Neuronal stem cell (in vitro differentiated cells): Measurements from ENCODE around the gene RDH12.

Experiments used
- DNase-seq: peaks from one replicate; pipeline ENCODE4 v3.0.0-alpha.2; 2013; ENCODE audit warnings: low spot score
- H2AFZ ChIP-seq: one replicate; pipeline ENCODE4 v1.6.1; 2013; ENCODE audit warnings: mild to moderate bottlenecking, low read length, inconsistent platforms
- H2AK5ac ChIP-seq: 2 replicates; pipeline ENCODE4 v1.6.1; 2013; ENCODE audit warnings: low read depth, mild to moderate bottlenecking, inconsistent platforms, low read length, moderate library complexity, mixed read lengths
- H2BK120ac ChIP-seq: 2 replicates; pipeline ENCODE4 v1.6.1; 2013; ENCODE audit warnings: low read depth, mild to moderate bottlenecking, inconsistent platforms, low read length, moderate library complexity, mixed read lengths
- H2BK12ac ChIP-seq: one replicate; pipeline ENCODE4 v1.6.1; 2013; ENCODE audit warnings: low read length, inconsistent platforms
- H2BK15ac ChIP-seq: 2 replicates; pipeline ENCODE4 v1.6.1; 2013; ENCODE audit warnings: mild to moderate bottlenecking, low read length, inconsistent platforms, mixed read lengths
- H2BK5ac ChIP-seq: one replicate; pipeline ENCODE4 v1.6.1; 2013; ENCODE audit warnings: inconsistent platforms, mild to moderate bottlenecking, low read length, moderate library complexity
- H3K14ac ChIP-seq: one replicate; pipeline ENCODE4 v1.6.1; 2013; ENCODE audit warnings: low read length, inconsistent platforms
- H3K18ac ChIP-seq: 2 replicates; pipeline ENCODE4 v1.6.1; 2013; ENCODE audit warnings: low read length, inconsistent platforms
- H3K23ac ChIP-seq: 2 replicates; pipeline ENCODE4 v1.6.1; 2013; ENCODE audit warnings: low read depth, mild to moderate bottlenecking, mixed read lengths, low read length, inconsistent platforms; ENCODE audit not compliant: poor library complexity
- H3K27ac ChIP-seq: replicated peaks from 3 replicates; pipeline ENCODE4 v1.5.1; 2013; ENCODE audit warnings: low read length, inconsistent platforms
- H3K27me3 ChIP-seq, 3 experiments: 2 replicates each; pipeline ENCODE4 v1.6.1; 2013; ENCODE audit warnings: low read length in 3 of 3, mild to moderate bottlenecking in 2 of 3, inconsistent platforms in 1 of 3, low read depth in 1 of 3, mixed read lengths in 1 of 3, moderate library complexity in 1 of 3; ENCODE audit not compliant: control insufficient read depth in 3 of 3, insufficient read depth in 3 of 3
- H3K36me3 ChIP-seq, 2 donors: replicated peaks in 1 of 2; 2 replicates each; pipeline ENCODE4 v1.6.1; 2013; ENCODE audit warnings: low read length in 2 of 2; ENCODE audit not compliant: control insufficient read depth in 2 of 2, insufficient read depth in 2 of 2
- H3K4ac ChIP-seq: 2 replicates; pipeline ENCODE4 v1.6.1; 2013; ENCODE audit warnings: inconsistent platforms, mild to moderate bottlenecking, low read length, moderate library complexity
- H3K4me1 ChIP-seq, 2 donors: 1 replicate in 1 of 2; 2 replicates in 1 of 2; pipeline ENCODE4 v1.6.1; 2013; ENCODE audit warnings: low read length in 2 of 2, low read depth in 1 of 2; ENCODE audit not compliant: control insufficient read depth in 2 of 2, insufficient read depth in 1 of 2
- H3K4me2 ChIP-seq: one replicate; pipeline ENCODE4 v1.6.1; 2013; ENCODE audit warnings: mild to moderate bottlenecking, low read length, inconsistent platforms; ENCODE audit not compliant: insufficient read depth, poor library complexity, severe bottlenecking
- H3K4me3 ChIP-seq, 2 donors: 2 replicates each; pipeline ENCODE4 v1.5.1; 2013; ENCODE audit warnings: low read length in 2 of 2, mild to moderate bottlenecking in 2 of 2, inconsistent platforms in 1 of 2, moderate library complexity in 1 of 2
- H3K79me1 ChIP-seq: one replicate; pipeline ENCODE4 v1.6.1; 2013; ENCODE audit warnings: low read depth, mild to moderate bottlenecking, inconsistent platforms, low read length, moderate library complexity
- H3K9ac ChIP-seq: one replicate; pipeline ENCODE4 v1.6.1; 2013; ENCODE audit warnings: mild to moderate bottlenecking, low read depth, low read length, inconsistent platforms; ENCODE audit not compliant: poor library complexity
- H3K9me3 ChIP-seq, 2 donors: replicated peaks in 1 of 2; 2 replicates each; pipeline versions ENCODE3 to v1.6.1; 2013; ENCODE audit warnings: low read length in 2 of 2, mild to moderate bottlenecking in 2 of 2, inconsistent platforms in 1 of 2, low read depth in 1 of 2, mixed read lengths in 1 of 2, moderate library complexity in 1 of 2; ENCODE audit not compliant: control insufficient read depth in 2 of 2, insufficient read depth in 1 of 2
- H4K8ac ChIP-seq: one replicate; pipeline ENCODE4 v1.6.1; 2013; ENCODE audit warnings: low read depth, mild to moderate bottlenecking, inconsistent platforms, low read length, moderate library complexity
- H4K91ac ChIP-seq: one replicate; pipeline ENCODE4 v1.6.1; 2013; ENCODE audit warnings: low read length, low read depth, mild to moderate bottlenecking, inconsistent platforms; ENCODE audit not compliant: poor library complexity
- WGBS, 2 donors: extraction: QIAGEN DNeasy Blood & Tissue Kit; methylation state at CpG; one replicate each; pipeline ENCODE4 v1.1.7; 2013; ENCODE audit warnings: missing lambda C conversion rate in 2 of 2, mixed read lengths in 1 of 2; ENCODE audit not compliant: insufficient read length in 2 of 2, insufficient replicate concordance in 1 of 2; ENCODE audit errors: extremely low coverage in 2 of 2; 5-methylcytosine and 5-hydroxymethylcytosine counted together

RDH12 gene

DNA sequence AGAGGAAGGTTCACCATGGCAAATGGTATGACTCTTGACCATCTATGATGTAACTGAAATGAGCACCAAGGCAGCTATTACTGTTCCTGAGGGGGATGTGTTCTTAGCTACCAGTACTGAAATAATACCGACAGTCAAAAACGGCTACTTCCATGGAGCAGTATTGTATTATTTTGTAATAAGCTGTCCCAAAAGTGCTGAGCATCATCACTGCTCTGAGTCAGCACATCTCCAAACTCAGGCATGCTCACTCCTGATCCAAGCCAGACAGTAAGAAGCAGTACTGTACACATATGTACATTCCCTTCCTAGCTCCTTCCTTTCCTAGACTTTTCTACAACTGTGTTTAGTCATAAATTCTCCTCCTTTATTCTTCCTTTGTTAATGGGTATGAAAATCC is 35.8 kb upstream of the RDH12 start:
- no peak for DNase-seq
- H4K8ac ChIP-seq = no peak overlapping the region
- peaks cover 0 to 17% of the 10 kb centered on the region in 2 donors for H3K36me3 ChIP-seq
- no peaks in the 10 kb centered on the region for H3K9me3 ChIP-seq
- H3K4ac ChIP-seq = no peak overlapping the region
- H2BK5ac ChIP-seq = no peak overlapping the region
- no peaks in the 10 kb centered on the region for H3K27me3 ChIP-seq
- no peak overlapping the region for H2BK15ac ChIP-seq
- H3K9ac ChIP-seq = no peak overlapping the region
- H3K79me1 ChIP-seq = peaks cover 2% of the 10 kb centered on the region
- no peak overlapping the region for H2AK5ac ChIP-seq
- no peak overlapping the region for H3K4me3 ChIP-seq
- no peak overlapping the region for H2AFZ ChIP-seq
- no peak overlapping the region for H3K4me2 ChIP-seq
- H3K4me1 ChIP-seq = no peaks in the 10 kb centered on the region
- no peak overlapping the region for H2BK120ac ChIP-seq
- H3K14ac ChIP-seq = no peak overlapping the region
- no CpG with 5 or more reads among the region's 2 CpGs for WGBS, 2 donors
- H3K27ac ChIP-seq = no peak overlapping the region
- H3K23ac ChIP-seq = no peak overlapping the region
- H3K18ac ChIP-seq = no peak overlapping the region
- H4K91ac ChIP-seq = no peak overlapping the region
- H2BK12ac ChIP-seq = no peak overlapping the region

DNA sequence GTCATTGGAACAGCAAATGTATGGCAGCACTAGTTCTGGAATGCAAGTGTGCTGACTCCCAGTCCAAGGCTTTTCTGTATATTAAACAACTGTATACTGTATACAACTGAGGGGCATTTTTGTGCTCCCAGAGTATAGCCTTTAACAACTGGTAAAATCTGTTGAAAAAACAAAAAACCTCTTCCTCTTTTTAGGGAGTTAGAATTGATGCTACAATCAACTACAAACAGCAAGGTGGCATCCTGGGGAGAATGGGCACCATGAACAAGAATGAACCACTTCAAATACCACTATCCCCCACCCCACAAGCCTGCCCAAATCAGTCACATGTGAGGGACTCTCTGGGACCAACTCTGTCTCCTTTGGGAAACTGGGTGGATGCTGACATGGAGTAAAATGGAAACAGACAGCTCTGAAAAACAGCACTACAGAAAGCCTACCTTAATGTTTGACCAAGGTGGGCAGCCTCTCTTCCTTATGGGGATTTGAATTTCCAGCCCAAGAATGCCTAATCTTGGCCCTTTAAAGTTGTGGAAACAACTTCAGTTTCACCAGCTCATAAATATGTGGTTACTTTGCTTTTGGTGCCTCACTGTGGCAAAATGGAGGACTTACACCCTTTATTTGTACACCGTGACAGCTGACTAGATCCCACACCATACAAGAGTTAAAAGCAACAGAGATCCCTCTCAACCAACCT is 34.8 kb upstream of the RDH12 start:
- Histone ChIP-seq H4K91ac (no peak overlapping the region), H2AK5ac (no peak overlapping the region), H3K27ac (no peak overlapping the region), H2BK15ac (no peak overlapping the region), H3K4ac (no peak overlapping the region), H3K36me3 (peaks cover 0 to 8% of the 10 kb centered on the region in 2 donors), H3K27me3 (no peaks in the 10 kb centered on the region), H2BK12ac (no peak overlapping the region), H3K9ac (no peak overlapping the region), H3K14ac (no peak overlapping the region), H2BK5ac (no peak overlapping the region), H2AFZ (no peak overlapping the region), H3K79me1 (peaks cover 2% of the 10 kb centered on the region), H3K23ac (no peak overlapping the region), H3K18ac (no peak overlapping the region), H2BK120ac (no peak overlapping the region), H3K4me1 (no peaks in the 10 kb centered on the region), H3K4me2 (no peak overlapping the region), H4K8ac (no peak overlapping the region), H3K4me3 (no peak overlapping the region), H3K9me3 (no peaks in the 10 kb centered on the region)
- peak; percentile 27 for DNase-seq
- no CpG with 5 or more reads among the region's 1 CpG for WGBS, 2 donors

GRCh38 chr14:67668559-67668958 is 33.1 kb upstream of the RDH12 start:
- Histone ChIP-seq H2BK15ac (no peak overlapping the region), H3K4me1 (peaks cover 0 to under 1% of the 10 kb centered on the region in 2 donors), H3K4me2 (no peak overlapping the region), H3K14ac (no peak overlapping the region), H3K79me1 (peaks cover 2% of the 10 kb centered on the region), H4K8ac (no peak overlapping the region), H3K36me3 (peaks cover 0 to 3% of the 10 kb centered on the region in 2 donors), H3K9ac (no peak overlapping the region), H4K91ac (no peak overlapping the region), H3K18ac (no peak overlapping the region), H3K27me3 (no peaks in the 10 kb centered on the region), H2BK120ac (no peak overlapping the region), H3K27ac (no peak overlapping the region), H3K4ac (no peak overlapping the region), H2BK12ac (no peak overlapping the region), H3K9me3 (no peaks in the 10 kb centered on the region), H3K4me3 (no peak overlapping the region), H2AFZ (no peak overlapping the region), H3K23ac (no peak overlapping the region), H2AK5ac (no peak overlapping the region), H2BK5ac (no peak overlapping the region)
- no peak for DNase-seq

DNA sequence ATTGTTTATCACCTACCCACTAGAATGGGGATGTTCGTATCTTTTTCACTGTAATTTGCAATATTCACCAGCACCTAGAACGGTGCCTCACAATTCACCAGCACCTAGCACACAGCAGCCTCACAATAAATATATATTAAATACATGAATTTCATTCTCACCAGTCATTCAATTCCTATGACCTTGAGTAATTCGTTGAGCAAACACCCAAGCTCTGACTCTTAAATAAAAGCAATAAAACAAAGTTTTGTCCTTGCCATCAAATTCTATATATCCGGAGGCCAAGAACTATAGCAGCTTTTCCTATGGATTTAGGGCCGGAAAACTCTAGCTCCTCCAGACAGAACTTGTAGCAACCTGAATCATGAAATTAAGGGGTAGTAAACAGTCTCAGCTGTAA is 28.2 kb upstream of the RDH12 start:
- Histone ChIP-seq H4K8ac (no peak overlapping the region), H3K79me1 (peaks cover 2% of the 10 kb centered on the region), H3K23ac (no peak overlapping the region)

More for the DNA sequence above, 28.2 kb upstream of the RDH12 start:
- Histone ChIP-seq H3K27ac (no peak overlapping the region), H3K36me3 (peaks cover 11 to 26% of the 10 kb centered on the region in 2 donors), H3K4me2 (peak overlapping the region; percentile 70), H4K91ac (no peak overlapping the region), H3K4me1 (peaks cover 5 to 7% of the 10 kb centered on the region in 2 donors), H2AFZ (no peak overlapping the region), H2AK5ac (no peak overlapping the region), H2BK120ac (no peak overlapping the region), H3K4ac (no peak overlapping the region), H3K27me3 (no peaks in the 10 kb centered on the region), H2BK12ac (no peak overlapping the region), H3K14ac (no peak overlapping the region), H2BK5ac (no peak overlapping the region), H2BK15ac (no peak overlapping the region), H3K9ac (no peak overlapping the region), H3K4me3 (peak overlapping the region in 1 of 2 donors; percentile 60), H3K18ac (no peak overlapping the region), H3K9me3 (no peaks in the 10 kb centered on the region)
- DNase-seq = no peak
- WGBS, 2 donors = no CpG with 5 or more reads among the region's 5 CpGs
